Measurements from ENCODE around the gene ADAMTS10.
"Not testable (repeated sequence)": the region's sequence is repeated elsewhere in the genome, so short reads cannot be mapped to it uniquely, and the experiment has no call there.

Gene ADAMTS10

DNA sequence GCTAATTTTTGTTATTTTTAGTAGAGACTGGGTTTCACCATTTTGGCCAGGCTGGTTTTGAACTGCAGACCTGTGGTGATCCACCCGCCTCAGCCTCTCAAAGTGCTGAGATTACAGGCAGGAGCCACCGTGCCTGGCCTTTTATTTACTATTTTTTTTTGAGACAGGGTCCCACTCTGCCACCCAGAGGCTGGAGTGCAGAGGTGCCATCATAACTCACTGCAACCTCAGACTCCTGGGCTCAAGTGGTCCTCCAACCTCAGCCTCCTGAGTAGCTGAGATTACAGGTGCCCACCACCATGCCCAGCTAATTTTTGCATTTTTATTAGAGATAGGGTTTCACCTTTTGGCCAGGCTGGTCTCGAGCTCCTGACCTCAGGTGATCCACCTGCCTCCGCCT, 12.4 kb upstream of the ADAMTS10 start:
- DNase-seq, result peak; percentile 45

DNA sequence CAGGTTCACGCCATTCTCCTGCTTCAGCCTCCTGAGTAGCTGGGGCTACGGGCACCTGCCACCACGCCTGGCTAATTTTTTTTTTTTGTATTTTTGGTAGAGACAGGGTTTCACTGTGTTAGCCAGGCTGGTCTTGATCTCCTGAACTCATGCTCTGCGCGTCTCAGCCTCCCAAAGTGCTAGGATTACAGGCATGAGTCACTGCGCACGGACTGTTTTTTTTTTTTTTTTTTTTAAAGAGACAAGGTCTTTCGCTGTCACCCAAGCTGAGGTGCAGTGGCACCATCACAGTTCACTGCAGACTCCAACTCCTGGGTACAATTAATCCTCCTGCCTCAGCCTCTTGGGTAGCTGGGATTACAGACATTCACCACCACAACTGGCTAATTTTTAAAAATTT, 8.2 kb upstream of the ADAMTS10 start:
- peak; percentile 40 for DNase-seq

DNA sequence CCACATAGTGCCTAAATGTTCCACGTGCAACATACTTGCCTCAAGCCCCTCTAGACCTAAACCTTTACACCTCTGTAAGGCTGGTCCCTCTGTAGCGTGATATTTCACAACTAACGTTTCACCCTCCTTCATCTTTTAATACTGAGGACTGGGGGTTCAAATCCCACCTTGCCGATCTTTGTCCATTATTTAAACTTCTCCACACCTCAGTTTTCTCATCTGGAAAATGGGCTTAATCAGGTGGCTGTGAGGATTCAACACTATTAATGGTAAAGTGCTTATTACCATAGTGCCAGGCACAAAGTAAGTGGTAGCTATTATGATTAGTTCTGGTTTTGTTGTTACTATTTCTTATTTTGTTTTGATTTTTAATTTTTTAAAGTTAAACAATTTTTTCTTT, 7.5 kb upstream of the ADAMTS10 start:
- DNase-seq, result no peak

DNA sequence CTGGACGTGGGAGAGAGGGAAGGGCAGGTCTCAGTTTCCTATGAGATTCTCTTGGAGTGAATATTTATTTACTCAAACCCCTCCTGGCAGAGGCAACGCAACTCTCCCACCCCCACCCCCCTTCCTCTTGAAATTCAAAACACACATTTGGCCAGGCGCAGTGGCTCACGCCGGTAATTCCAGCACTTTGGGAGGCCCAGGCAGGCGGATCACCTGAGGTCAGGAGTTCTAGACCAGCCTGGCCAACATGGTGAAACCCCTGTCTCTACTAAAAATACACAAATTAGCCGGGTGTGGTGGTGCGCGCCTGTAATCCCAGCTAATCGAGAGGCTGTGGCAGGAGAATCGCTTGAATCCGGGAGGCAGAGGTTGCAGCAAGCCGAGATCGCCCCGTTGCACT, 6.8 kb upstream of the ADAMTS10 start:
- DNase-seq, result not testable (repeated sequence)

DNA sequence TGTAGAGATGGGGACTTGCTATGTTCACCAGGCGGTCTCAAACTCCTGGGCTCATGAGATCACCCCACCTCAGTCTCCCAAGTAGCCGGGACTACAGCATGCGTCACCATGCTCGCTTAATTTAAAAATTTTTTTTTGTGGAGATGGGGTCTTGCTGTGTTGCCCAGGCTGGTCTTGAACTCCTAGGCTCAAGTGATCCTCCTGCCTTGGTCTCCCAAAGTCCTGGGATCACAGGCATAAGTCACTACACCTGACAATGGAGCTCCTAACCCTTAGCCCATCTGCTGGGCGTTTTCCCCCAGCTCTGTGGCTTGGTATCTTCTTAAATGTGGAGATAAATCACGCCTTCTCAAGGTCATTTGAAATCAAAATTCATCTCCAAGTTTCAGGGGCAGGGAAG, 6.3 kb upstream of the ADAMTS10 start:
- DNase-seq, result no peak

DNA sequence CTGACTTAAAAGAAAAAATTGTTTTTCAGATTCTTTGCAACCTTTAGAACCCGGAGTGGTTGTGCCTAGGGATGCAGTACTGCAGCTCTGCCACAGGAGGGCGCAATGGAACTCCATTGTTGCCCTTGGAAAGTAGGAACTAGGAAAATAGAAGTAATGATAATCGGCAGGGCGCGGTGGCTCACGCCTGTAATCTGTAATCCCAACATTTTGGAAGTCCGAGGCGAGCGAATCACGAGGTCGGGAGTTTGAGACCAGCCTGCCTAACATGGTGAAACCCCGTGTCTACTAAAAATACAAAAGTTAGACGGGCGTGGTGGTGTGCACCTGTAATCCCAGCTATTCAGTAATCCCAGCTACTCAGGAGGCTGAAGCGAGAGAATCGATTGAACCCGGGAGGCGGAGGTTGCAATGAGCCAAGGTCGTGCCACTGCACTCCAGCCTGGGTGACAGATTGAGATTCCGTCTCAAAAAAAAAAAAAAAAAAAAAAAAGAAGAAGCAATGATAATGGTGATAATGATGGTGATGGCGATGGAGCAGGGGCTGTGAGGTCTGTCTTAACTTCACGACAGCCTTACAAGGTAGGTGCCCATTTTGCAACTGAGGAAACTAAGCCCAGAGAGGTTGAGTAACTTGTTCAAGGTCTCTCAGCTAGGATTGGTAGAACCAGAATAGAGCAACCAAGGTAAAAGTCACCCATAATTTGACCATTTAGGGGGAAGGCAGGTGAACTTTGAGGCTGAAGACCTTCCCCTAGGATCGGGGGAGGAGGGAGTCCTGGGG, 5.5 kb upstream of the ADAMTS10 start:
- peak; percentile 95 for DNase-seq

DNA sequence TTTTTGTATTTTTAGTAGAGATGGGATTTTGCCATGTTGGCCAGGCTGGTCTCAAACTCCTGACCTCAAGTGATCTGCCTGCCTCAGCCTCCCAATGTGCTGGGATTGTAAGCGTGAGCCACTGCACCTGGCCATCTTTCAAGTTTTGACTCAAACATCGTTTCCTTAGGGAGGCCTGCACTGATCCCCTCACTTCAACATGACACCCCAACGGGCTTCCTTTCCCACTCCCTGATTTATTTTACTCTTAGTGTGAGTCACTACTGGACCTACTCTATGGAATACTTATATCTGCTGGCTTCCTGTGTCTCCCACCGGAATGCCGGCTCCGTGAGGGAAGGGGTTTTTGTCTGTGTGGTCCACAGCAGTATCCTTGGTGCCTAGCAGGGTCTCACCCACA, 4.5 kb upstream of the ADAMTS10 start:
- DNase-seq, result no peak

DNA sequence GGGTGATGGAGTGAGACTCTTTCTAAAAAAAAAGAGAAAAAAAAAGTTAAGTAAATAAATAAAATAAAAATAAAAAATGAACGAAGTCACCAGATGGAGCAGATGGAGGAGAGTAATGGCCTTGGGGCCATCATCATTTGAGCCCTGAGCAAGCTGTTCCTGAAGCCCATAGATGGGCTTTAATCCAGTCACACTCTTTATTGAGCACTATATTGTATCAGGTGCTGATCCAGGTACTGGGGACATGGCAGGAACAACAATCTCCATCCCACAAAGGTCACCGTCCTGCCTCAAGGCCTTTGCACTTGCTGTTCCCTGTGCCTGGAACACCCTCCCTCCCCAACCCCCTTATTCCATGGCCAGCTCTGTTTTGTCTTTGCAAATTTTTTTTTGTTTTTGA, 3.9 kb upstream of the ADAMTS10 start:
- DNase-seq, result no peak

DNA sequence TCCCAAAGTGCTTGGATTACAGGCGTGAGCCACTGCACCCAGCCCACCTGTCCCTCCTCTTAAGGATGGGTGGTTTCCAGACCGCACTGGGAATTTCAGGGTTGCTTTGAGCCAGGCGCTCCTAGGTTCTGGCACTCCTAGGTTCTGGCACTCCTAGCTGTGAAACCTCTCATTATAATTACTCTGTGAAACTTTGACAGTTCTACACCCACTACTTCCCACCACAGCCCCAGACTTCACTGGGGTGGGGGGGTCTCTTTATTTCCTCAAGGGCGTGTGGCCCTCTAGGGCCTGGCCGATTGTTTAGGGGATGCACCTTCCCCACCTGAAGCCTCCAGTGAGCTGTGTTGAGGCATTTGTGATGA, 2.3 kb upstream of the ADAMTS10 start:
- no peak for DNase-seq

DNA sequence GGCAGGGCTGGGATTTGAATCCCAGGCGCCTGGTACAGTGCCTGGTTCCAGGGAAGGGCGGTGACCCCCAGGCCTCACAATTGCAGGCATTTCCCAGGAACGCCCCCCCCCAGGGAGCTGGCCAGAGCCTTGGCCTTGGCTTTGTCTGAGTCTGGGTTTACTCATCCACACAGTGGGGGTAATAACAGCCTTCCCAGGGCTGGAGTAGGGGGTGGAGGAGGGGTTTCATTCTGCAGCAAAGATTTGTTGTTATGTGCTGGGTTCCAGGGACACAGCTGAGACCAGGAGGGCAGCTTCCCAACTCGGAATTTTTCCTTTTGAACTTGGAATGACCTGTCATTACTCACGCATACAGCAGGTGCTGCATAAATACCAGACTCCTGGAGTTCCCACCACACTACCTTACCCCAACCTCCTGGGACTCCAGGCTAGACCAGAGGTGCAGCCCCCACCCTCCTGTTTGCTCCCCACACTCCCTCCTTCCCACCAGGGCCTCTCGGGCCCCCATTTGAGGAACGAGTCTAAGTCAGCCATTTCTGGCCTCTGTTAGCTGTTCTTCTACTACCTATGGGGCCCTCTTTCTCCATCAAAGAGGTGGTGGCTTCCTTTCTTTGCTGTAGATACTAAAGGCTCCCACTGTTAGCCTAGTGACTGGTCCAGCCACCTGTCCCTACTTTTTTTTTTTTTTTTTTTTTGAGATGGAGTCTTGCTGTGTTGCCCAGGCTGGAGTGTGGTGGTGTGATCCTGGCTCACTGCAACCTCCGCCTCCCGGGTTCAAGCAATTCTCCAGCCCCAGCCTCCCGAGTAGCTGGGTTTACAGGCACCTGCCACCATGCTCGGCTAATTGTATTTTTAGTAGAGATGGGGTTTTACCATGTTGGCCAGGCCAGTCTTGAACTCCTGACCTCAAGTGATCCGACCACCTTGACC, 1.6 kb upstream of the ADAMTS10 start:
- DNase-seq, result peak; percentile 37

DNA sequence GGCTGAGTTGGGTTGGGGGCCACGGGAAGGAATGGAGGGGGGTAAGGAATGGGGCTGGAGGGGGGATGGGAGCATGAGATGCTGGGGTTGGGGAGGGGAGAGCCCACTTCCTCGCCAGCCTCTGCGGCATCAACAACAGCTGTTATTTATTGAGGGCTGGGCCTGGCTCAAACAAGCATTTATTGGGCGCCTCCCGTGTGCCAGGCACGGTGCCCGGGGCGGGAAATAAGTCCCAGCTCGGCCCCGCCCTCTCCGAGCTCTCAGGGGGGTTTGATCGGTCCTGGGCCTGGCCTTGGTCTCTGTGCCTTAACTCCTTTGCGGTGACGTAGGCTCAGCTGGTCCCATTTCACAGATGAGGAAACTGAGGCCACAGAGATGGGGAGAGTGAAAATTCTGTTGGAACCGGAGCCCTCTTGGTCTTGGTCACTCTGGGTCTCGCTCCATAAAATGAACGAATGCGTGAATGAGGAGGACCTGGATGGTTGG, 919 bp upstream of the ADAMTS10 start:
- DNase-seq, result no peak

DNA sequence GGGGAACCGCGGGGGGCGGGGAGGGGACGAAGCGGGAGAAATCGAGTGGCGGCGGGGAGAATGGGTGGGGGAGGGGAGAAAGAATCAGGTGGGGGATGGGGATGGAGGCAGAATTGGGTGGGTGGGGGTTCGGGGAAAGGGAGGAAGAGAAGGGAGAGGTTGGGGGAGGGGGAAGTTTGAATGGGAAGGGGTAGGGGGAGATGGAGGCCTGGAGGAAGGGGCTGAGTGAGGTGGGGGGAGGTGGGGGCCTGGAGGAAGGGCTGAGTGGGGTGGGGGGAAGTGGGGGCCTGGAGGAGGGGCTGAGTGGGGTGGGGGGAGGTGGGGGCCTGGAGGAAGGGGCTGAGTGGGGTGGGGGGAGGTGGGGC, 403 bp upstream of the ADAMTS10 start:
- DNase-seq, result no peak

DNA sequence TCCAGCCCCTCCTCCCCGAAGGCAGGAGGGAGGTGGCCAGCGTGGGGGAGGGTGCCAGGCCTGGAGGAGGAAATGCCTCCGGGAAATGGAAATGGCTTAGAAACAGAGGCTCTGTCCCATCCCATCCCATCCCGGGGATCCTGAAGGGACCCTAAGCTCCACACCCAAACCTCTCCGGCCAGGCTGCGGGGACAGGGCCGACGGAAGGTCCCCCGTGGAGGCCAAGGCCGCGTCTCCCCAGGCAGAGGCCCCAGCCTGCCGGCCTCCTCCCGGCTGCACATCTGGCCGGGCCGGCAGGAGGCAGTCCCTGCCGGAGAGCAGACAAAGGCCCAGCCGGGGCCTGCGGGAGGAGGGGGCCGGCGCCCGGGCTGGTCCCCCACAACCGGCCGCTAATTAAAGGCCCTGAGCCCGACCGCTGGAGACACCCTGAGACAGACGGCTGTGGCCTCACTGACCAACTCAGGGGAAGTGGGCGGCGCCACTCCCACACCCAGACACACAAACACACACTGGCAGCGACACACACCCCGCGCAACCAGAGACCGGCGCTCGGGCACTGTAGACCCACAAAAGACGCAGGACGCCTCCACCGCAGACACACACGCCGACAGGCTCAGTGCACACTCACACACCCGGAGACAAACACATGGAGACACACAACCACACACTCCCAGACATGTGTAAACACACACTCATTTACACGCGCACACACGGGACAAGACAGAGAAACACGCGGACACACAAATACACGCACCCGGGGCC, 1.1 kb downstream of the ADAMTS10 start:
- DNase-seq, result peak; percentile 80

DNA sequence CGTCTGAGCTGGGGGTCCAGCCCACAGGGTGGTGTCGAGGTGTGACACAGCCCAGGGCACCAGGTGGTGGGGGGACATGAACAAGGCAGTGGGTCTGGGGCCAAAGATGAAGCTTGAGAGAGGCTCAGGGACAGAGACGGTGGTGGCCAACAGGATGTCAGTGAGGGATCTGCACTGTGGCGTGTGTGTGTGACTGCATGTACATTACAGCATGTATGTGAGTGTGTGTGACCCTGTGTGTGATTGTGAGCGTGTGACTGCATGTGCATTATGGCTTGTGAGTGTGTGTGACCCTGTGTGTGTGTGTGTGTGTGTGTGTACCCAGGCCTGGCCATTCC, 1.6 kb downstream of the ADAMTS10 start:
- DNase-seq, result no peak

DNA sequence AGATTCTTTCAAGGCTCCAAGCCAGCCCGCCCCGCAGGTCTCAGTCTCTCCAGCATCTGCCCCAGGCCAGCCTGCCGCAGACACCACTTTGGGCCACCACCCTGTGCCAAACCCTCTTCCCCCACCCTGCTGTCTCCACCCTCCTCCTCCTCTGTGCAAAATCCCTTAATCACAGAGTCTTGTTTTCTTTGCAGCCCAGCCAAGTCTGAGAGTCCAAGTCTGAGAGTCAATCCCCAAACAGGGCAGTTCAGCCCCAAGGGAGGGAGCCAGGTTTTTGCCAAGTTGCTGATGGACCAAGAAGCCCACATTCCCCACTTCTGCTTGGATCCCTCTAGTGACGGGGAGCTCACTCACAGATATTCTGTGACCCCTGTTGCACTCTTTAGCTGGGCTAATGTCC, 3.1 kb downstream of the ADAMTS10 start:
- DNase-seq, result no peak

DNA sequence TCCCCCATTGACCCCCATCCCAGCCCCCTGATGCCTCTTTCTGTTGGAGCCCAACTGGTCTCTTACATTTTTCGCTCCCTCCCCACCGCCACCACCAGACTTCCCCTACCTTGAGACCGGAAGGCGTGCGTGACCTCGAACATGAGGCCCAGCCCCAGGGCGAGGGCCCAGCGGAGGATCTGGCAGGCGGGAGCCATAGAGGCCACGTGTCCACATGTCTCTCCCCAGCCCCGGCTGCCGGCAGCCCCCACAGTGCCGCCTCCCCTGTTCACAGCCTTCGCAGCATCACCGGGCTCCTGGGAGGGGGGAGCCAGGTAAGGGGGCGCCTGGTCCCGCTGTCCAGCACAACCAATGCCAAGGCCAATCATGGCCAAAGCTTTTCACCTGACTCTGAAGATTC, 5.0 kb downstream of the ADAMTS10 start:
- no peak for DNase-seq

DNA sequence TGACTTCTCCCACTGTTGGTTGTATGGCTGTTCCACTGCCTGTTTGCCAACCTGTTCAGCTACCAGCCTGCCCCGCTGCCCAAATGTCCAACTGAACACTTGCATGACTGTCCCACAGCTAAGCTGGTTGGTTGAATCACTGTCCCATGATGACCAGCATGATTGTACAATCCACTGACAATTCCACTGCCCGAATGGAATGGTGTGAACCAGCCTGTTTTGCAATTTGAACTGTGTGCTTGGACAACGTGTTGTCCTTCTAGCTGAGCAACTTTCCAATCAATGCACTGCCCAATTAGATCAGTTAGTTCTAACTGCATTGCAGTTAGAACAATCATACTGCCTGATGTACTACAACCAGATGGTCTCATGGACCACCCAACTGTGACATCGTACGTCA, 8.7 kb downstream of the ADAMTS10 start:
- no peak for DNase-seq

DNA sequence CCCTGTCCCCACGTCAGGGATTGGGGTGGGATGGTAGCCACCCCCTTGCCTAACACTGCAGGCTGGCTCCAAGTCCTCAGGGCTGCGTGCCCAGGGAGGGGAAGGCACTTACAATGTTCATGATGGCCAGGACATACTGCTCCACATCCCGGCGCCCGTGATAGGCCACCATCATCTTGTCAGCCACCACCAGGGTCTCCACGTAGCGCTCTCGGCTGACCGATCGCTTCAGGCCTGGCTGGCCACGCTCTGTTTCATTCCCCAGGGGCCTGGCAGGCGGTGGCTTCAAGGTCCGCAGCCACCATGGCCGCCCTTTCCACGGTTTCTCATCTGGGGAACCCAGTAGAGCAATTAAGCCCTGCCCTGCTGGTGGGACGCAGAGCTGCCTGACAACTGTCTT, 9.7 kb downstream of the ADAMTS10 start:
- no peak for DNase-seq

DNA sequence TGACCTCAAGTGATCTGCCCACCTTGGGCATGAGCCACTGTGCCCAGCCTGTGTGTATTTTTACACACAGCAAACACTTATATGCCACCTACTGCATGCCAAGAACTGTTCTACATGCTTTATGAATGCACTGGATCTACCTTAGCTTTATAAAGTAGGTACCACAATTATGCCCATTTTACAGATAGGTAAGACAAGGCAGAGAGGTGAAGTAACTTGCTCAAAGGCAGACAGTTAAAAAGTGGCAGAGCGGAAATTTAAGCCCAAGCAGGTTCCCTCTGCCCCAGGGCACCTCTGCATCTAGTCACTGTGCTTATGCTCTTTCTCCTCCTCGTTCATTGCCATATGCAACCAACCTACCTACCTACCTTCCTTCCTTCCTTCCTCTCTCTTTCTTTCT, 10.5 kb downstream of the ADAMTS10 start:
- no peak for DNase-seq

DNA sequence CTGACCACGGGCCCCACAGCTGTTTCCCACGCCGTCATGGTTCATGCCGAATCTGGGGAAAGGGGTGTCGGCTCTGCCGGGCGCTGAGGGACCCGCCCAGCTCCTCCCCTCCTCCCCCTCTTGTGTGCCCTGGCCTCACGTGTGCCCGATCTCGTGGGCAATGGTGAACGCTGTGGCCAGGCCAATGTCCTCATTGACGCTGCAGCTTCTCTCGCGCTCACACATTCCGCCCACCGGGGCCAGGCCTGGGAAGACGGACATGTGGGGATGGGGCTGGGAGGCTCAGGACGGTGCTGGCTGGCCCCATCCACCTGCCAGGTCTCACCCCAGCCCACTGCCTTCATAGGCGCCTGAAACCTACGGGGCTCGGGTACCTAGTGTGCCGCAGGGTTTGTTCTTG, 14.3 kb downstream of the ADAMTS10 start:
- DNase-seq, result no peak

DNA sequence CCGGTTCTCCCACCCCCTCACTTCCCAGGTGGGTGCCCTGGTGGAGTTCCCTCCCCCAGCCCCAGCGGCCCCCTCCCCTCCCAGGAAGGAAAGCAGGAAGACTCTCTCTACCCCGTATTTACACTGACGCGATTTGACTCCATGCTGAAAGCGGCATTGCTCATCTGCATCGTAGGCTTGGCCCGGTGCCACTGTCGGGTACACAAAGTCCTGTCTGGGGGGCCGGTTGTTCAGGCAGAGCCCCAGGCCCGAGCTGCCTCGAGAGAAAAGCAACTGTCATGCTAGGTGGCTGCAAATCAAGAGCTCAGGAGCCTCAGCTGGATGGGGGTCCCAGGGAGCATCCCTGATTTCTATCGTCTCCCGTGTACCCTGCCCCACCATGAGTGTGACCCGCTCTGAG, 14.9 kb downstream of the ADAMTS10 start:
- no peak for DNase-seq

DNA sequence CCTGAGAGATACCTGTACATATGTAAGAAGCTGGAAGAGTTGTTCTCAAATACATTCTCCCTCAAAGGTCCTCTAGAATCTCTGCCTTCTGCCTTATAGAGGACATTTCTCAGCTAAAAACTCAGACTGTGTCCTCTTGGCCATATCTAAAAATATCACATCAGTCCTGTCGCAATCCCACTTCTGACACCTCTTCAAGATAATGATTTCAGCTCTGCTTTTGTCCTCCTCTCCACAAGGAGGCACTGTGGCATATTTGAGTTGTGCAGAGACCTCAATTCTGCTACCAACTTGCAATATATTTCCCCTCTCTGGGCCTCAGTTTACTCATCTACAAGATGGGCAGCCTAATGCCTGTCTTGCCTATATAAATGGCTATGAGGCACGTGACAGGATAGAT, 16.6 kb downstream of the ADAMTS10 start:
- DNase-seq, result peak; percentile 37

DNA sequence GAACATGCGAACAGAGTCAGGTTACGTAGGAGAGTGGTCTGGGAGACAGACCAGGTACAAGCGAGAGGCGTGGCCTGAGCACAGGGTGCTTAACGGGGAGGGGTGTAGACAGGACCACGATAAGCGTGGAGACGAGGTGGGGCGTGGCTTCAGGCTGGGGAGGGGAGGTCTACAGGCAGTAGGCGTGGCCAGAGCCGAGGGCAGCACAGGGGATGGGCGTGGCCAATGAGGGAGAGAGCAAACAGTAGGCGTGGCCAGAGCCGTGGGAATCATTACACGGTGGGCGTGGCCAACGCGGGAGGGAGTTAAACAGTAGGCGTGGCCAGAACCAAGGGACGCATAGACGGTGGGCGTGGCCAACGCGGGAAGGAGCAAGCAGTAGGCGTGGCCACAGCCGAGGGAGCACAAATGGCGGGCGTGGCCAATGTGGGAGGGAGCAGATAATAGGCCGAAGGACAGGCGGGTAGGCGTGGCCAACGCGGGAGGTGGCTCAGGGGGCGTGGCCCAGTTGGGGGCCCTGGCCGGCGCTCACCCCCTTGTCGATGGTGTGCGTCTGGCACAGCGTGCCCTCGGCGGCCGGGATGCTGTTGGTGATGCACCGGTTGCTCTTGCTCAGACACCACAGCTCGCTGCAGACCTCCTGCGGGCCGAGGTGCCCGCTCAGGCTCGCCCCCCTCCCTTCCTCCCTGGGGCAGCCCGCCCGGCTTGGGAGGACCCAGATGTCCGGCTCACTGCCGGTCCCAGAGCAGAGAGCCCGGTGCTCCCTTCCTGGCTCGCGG, 18.1 kb downstream of the ADAMTS10 start:
- DNase-seq, result peak; percentile 99

All from OCI-M1 (cell line).